ENCODE results near the gene CHORDC1.
"Not testable (repeated sequence)": the region's sequence is repeated elsewhere in the genome, so short reads cannot be mapped to it uniquely, and the experiment has no call there.

The CHORDC1 gene

DNA sequence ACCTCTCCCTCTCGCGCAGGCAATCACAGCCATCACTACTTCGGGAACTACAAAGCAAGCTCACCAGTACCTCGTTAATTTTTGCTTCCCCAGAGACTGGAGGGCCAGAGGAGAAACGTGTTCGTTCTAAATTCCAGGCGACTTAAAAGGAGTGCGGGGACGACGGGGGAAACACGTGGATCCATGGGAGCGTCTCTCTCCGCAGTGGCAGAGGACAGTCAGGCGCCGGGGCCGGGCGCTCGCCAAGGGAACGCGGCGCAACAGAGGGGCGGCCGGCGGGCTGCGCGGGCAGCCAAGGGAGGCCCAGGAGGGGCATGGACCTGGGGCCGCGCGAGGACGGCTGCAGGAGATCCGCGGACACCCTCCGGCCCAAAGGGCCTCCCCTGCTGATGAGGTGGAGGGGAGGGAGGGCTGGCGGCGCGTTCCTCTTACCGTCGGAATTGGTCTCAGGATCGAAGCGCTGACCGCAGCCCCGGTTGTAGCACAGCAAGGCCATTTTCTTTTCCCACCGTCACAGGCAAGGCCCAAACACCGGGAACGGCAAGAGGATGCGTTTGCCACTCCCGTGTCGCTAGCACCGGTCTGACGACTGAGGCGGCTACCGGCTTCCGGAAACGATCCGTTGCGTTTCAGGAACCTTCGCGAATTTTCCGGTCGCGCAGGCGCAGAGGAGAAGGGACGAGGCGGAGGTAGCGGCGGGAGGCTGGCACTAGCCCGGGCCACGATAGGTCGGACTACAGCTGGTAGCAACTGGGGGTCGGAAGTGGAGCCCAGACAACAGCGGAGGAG is at the start of gene CHORDC1:
Gene CHORDC1 (minus strand): TSS at position 591 of the 789 bp plus-strand sequence. CDS start 95 bp downstream, at position 496.
- DNase-seq: peak; percentile 52 to 98 (median 90)

- DNase-seq: no peak
Measured at GRCh38 chr11:90257158-90257525, 34.3 kb upstream of the CHORDC1 start.

GRCh38 chr11:90256404-90257157 is 33.7 kb upstream of the CHORDC1 start:
- DNase-seq: no peak

DNA sequence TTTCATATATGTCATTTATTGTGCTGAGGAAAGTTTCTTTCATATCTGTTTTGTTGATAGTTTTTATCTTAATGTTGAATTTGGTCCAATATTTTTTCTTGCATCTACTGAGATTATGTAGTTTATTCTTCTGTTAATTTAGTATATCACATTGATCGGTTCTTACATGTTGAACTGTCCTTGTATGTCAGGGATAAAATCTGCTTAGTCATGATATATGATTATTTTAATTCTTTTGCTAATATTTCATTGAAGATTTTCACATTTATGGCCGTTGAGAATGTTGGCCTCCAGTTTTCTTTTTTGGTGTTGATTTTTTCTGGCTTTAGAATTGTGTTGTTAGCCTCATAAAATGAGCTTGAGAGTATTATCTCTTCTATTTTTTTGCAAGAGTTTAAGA is 31.2 kb upstream of the CHORDC1 start:
- DNase-seq: no peak

GRCh38 chr11:90252053-90252452 is 29.2 kb upstream of the CHORDC1 start:
- no peak for DNase-seq

DNA sequence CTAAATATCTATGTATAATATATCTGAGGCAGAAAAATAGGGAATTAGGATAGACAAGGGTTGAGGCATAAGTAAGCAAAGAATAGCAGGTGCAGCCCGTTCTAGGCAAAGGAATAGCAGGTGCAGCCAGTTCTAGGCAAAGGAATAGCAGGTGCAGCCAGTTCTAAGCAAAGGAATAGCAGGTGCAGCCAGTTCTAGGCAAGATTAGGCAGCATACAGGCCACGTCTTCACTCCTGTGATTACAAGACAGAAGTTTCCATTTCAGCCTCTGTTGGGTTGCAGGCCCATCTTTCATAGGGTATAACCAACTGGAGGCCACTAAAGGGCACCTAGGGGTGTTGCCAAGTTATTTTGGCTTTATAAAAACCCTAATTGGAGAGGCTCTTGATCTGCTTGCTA is 28.8 kb upstream of the CHORDC1 start:
- DNase-seq: no peak

DNA sequence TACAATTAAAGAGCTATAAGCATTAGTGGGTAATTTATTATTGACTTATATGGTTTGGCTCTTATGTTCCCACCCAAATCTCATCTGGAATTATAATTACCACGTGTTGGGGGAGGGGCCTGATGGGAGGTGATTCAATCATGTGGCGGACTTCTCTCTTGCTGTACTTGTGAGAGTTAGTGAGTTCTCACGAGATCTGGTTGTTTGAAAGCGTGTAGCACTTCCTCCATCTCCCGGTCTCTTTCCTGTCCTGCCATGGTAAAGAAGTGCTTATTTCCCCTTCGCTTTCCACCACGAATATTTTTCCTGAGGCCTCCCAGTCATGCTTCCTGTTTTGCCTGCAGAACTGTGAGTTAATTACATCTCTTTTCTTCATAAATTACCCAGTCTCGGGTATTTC is 28.1 kb upstream of the CHORDC1 start:
- DNase-seq: no peak

GRCh38 chr11:90246468-90246867 is 23.6 kb upstream of the CHORDC1 start:
- DNase-seq: no peak

DNA sequence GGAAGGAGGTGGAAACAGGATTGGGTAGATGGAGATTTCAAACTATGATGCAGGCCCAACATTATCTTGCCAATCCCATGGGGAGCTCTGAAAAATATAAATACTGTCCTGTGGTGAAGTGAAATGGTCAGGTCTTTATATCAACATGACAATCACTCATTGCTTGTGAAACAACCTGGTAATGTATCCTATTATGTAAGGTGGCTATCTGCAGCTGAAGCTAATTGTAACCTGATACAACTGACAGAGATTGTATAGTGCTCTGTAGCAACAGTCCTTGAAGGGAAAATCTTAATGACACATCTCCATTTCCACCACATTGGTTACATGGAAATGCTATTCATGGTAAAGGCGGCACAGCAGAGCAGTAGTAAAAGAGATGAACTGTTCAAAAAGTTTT is 20.7 kb upstream of the CHORDC1 start:
- DNase-seq: no peak

DNA sequence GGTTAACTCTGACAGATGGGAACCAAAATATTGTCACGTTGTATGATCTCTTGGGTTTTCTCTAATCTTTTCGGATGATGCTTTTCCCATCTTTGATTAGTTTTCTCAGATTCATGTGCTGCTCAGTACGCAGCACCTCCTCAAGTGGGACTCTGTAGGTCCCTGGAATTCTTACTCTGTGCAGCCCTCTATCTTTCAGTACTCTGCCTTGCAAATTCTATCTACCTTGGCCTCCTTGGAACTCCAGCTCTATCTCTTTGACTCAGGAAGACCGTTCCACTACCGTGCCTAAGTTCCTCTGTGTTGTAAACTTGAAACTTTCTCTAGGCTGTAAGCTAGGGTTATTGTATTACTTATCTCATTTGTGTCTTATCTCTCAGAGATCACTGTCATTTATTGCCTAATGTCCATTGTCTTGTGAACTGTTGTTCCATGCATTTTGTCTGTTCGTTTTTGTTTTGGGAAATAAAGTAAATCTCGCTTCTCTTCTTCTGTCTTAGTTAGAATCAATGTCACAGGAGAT is 20.1 kb upstream of the CHORDC1 start:
- DNase-seq: no peak

- no peak for DNase-seq
Measured at GRCh38 chr11:90241414-90241813, 18.6 kb upstream of the CHORDC1 start.

GRCh38 chr11:90239967-90240636 is 17.3 kb upstream of the CHORDC1 start:
- DNase-seq: not testable (repeated sequence)

GRCh38 chr11:90237004-90237403 is 14.2 kb upstream of the CHORDC1 start:
- DNase-seq: no peak

GRCh38 chr11:90235526-90235925 is 12.7 kb upstream of the CHORDC1 start:
- DNase-seq: no peak

DNA sequence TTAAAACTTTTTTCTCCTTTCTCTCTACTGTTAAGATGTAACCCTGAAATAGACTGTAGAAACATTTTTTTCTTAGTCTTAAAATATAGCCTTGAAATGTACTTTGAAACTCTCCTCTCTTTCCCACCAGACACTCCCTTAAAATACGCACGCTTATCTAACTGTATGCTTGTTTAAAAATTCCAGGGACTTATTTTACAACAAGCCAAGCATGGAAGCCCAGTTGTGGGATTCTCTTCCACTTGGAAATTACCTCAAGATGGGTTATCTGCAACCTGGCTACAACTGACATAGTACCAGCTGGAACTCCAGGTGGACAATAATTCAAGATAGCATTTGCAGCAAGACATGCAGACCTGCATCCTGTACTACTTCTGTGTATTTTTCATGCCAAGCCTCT is 12.1 kb upstream of the CHORDC1 start:
- DNase-seq: no peak

DNA sequence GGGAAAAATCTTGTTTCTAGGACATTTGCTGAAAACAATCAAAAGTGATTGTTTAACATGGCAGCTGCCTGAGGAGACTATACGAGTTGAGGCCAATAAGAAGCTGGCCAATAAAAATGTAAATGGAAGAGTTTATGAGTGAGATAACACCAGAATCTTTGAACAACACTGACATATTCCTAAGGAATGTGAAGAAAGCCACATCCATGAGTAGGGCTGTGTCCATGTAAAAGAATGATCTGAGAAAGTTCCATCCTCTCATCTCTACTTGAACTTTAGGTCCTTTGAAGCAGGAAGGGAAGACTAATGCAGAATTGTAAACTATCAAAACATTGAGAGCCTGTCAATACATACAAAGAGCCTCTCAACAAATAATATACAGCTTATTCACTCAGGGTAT is 6.9 kb upstream of the CHORDC1 start:
- DNase-seq: no peak

DNA sequence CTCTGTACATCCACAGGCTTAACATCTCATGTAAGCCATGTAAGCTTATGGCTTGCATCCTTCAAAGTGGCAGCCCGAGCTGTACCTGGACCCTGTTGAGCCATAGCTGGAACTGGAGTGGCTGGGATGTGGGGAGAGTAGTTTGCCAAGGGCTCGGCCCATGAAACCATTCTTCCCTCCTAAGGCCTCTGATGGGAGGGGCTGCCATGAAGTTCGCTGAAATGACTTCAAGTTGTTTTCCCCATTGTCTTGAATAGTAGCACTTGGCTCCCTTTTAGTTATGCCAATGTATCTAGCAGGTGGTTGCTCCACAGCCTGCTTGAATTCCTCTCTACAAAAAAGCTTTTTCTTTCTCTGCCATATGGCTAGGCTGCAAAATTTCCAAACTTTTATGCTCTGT is 5.2 kb upstream of the CHORDC1 start:
- no peak for DNase-seq

DNA sequence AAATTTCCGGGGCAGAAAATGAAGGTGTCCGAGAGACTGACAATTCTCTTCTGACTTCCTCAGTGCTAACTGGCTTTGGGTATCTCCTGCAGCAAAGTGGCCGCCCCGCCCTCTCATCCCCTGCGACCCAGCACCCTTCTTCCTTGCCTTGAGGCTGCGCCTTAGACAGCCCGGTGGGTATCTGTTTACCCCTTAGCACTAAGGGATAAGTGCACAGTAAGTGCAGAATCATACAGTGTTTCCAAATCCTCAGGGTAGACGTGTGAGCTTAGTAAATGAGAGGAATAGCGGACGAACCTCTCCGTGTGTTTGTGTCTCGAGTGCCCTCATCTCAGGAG is 368 bp upstream of the CHORDC1 start:
- DNase-seq: no peak

DNA sequence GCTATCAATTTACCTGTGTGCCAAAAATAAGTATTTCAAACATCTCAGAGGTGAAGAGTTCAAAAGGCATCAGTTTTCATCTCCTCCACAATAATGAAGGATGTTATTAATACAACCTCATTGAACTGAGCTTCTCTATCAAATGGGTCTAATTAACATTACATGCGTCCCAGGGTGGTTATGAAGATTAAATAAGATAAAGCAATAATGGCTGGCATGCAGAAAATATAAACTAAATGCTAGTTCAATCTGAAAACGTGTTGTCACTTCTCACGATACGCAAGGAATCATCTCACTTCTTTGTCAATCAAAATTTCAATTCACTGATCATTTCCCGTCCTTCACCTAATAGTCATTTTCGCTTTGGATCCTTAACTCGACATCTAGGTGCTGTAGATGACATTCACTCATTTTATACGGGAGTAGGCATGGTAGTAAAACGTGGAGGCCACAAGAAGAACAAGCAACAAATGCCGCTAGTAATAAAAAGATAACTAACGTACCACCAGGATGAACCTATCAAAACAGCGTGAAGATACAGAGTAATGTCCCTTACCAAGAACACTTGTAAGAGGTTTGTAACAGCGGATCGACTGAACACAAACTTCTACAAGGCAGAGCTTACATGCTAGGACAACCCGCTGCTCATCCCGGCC is 918 bp downstream of the CHORDC1 start:
- no peak for DNase-seq

DNA sequence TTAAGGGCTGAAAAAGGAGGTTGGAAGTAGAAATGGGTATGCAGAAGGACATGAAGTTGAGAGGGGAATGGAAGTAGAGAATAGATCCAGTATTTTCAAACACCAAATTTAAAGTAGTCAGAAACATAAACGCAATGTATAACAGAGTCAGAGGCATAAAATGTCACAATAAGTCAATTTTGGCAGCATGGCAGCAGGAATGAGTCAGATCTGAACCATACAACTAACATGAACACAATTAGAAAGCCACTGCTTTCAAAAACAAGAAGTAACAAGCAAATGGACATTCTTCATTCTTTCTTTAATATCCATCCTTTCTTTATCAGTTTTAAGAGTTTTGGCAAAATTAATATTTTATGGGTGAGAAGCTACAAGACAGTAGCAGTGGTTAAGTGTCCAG is 2.5 kb downstream of the CHORDC1 start:
- no peak for DNase-seq

DNA sequence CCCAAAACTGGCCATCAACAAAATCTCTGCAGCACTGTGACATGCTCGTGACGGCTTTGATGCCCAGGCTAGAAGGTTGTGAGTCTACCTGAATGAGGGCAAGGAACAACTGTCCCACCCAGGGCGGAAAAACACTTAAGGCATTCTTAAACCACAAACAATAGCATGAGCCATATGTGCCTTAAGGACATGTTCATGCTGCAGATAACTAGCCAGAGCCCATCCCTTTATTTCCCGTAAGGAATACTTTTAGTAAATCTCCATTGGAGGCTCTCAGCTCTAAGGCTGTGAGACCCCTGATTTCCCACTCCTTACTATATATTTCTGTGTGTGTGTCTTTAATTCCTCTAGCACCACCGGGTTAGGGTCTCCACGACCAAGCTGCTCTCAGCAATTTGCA is 3.4 kb downstream of the CHORDC1 start:
- DNase-seq: no peak

DNA sequence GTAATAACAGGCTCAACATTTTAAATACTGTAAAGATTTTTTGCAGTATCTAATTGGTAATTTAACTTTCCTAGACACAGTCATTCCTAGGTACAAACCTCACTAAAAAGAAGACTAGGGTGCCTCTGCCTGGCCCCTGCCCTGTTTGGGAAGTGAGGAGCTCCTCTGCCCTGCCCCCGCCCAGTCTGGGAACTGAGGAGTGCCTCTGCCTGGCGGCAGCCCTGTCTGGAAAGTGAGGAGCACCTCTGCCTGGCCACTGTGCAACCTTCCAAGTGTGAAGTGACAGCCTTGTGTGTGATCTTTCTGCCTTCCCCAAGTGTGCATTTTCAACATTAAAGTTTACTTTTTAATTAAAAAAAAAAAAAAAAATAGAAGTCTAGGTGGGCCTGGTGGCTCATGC is 4.2 kb downstream of the CHORDC1 start:
- DNase-seq: peak in 2 of 51 donors; percentile 8 to 9

All from hypothalamus (tissue), 51 donors.